HG02642 (cell line): ENCODE measurements around the gene ECT2.
"Not testable (repeated sequence)": the region's sequence is repeated elsewhere in the genome, so short reads cannot be mapped to it uniquely, and the experiment has no call there.

ENCODE experiments used
- ATAC-seq: cut with Tn5 transposase; IDR thresholded peaks from one replicate; pipeline ENCODE4 v1.9.1; 2021; ENCODE audit warnings: mild to moderate bottlenecking; ENCODE audit not compliant: unreplicated experiment, poor library complexity

Gene ECT2

GRCh38 chr3:172750368-172751174, at the start of gene ECT2:
Gene ECT2, plus strand, starts transcription at chr3:172750726. Its CDS starts 3,805 bp downstream, at chr3:172754531.
- peak; percentile 98 for ATAC-seq

- ATAC-seq, result no peak
These were observed 49.5 kb upstream of the ECT2 start for GRCh38 chr3:172700936-172701455.

- no peak for ATAC-seq
These were observed 48.8 kb upstream of the ECT2 start for GRCh38 chr3:172701751-172702150.

GRCh38 chr3:172702256-172702655, 48.3 kb upstream of the ECT2 start:
- ATAC-seq, result no peak

GRCh38 chr3:172702731-172703130, 47.8 kb upstream of the ECT2 start:
- ATAC-seq, result not testable (repeated sequence)

GRCh38 chr3:172704001-172704400, 46.5 kb upstream of the ECT2 start:
- ATAC-seq, result no peak

- no peak for ATAC-seq
These were observed 45.4 kb upstream of the ECT2 start for GRCh38 chr3:172705170-172705569.

- ATAC-seq, result no peak
These were observed 43.5 kb upstream of the ECT2 start for GRCh38 chr3:172707030-172707429.

GRCh38 chr3:172707967-172708366, 42.6 kb upstream of the ECT2 start:
- no peak for ATAC-seq

GRCh38 chr3:172708921-172709773, 41.4 kb upstream of the ECT2 start:
- ATAC-seq, result no peak

- peak; percentile 0 for ATAC-seq
These were observed 40.5 kb upstream of the ECT2 start for GRCh38 chr3:172709774-172710663.

GRCh38 chr3:172710664-172711453, 39.7 kb upstream of the ECT2 start, which contains the start of gene NCEH1:
Gene NCEH1, minus strand, starts transcription at chr3:172711067. Its CDS starts 83 bp downstream, at chr3:172710984.
- peak; percentile 100 for ATAC-seq

GRCh38 chr3:172711454-172711795, 39.1 kb upstream of the ECT2 start:
- ATAC-seq, result no peak

GRCh38 chr3:172713316-172713715, 37.2 kb upstream of the ECT2 start:
- ATAC-seq, result no peak

GRCh38 chr3:172716476-172716875, 34.0 kb upstream of the ECT2 start:
- no peak for ATAC-seq

- ATAC-seq, result no peak
These were observed 32.9 kb upstream of the ECT2 start for GRCh38 chr3:172717493-172718088.

GRCh38 chr3:172722536-172723040, 27.9 kb upstream of the ECT2 start:
- ATAC-seq, result not testable (repeated sequence)

GRCh38 chr3:172726380-172726779, 24.1 kb upstream of the ECT2 start:
- no peak for ATAC-seq

- ATAC-seq, result no peak
These were observed 15.5 kb upstream of the ECT2 start for GRCh38 chr3:172735014-172735413.
